HG02642 (cell line): Measurements from ENCODE around the gene SEMA3B.

Experiments
- ATAC-seq: cut with Tn5 transposase; IDR thresholded peaks from one replicate; pipeline ENCODE4 v1.9.1; 2021; ENCODE audit warnings: mild to moderate bottlenecking; ENCODE audit not compliant: unreplicated experiment, poor library complexity

SEMA3B gene

DNA sequence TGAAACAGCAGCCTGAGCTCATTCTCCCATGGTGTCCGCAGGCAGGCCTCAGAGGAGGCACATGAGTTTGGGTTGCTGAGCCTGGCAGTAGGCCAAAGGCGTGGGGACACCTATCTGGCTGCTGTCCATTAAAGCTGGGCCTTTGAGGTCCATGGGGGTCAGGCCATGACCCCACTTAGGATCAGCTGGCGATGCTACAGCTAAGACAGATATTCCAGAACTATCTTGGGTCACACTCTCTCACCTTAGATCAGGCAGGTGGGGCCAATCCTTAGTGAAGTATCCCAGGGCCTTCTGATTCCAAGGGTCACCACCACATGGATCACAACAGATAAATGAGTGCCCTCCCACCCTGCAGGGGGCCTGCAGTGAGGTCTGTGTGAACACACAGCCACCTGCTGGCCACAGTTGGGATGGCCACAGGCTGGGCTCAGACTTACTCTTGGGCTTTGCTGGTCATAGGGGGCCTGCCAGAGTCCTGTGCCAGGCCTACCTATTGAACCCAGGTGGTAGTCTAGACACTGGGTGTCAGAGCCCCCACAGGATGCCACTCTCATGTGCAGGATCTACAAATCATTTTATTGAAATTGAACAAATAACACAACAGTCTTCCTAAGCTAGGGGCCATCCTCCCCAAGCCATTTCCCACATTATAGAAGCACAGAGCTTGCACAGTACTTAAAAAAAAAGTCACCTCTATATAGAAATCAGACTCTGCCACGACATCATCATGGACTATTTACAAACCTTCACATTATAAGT is 55.6 kb downstream of the SEMA3B start:
- ATAC-seq, result no peak

GRCh38 chr3:50325113-50325480 is 56.1 kb downstream of the SEMA3B start:
- no peak for ATAC-seq

DNA sequence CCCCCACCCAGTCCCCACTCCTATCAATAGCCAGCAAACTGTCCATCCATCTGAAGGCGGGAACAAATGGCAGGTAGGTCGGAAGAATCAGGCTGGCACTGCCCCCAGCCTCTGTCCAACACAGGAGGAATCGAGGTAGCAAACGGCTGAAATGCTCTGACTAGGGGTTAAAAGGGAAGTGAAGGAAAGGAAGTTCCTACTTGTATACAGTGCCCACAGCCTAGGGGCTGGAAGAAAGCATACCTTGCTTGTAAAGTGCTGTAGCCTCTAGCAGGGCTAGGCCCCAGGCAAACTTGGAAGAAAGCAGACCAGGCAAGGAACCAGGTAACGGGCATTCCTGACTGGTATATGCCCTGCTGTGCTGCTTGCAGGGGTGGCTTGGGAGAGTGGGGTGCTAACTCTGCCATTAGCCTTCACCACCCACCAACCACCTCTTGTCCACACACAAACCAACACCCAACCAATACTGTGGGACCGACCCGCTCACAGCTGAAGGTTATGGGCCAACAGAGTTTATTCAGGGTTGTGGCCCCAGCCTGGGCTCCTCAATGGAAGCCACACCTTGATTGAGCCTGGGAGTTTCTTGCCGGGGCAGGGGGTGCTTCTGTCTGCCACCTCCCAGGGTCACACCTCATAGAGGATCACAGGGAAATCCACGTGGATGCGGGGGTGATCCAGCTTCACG is 56.7 kb downstream of the SEMA3B start:
- ATAC-seq, result no peak

GRCh38 chr3:50326182-50326541 is 57.2 kb downstream of the SEMA3B start:
- no peak for ATAC-seq

GRCh38 chr3:50327129-50327528 is 58.2 kb downstream of the SEMA3B start:
- ATAC-seq, result no peak
